ENCODE measurements around the gene TMEM86B. TPM values are rescaled to one million over a fixed set of nuclear protein-coding genes. Genes with fewer than 3 reads are reported as not detected.

Gene TMEM86B
- total and polyA plus RNA-seq, 2 experiments from 2014 or later = 0.46 to 2.4 TPM

- Histone ChIP-seq H3K9me2 (ENCODE audit: insufficient read depth) (no peaks in the 10 kb centered on the region), H3K9me3 (ENCODE audit: low read depth) (no peaks in the 10 kb centered on the region), H3K4me3 (no peak overlapping the region), H3F3A (ENCODE audit: insufficient read depth) (peaks cover 27% of the 10 kb centered on the region), H2AFZ (no peak overlapping the region), H3K4me2 (ENCODE audit: unreplicated experiment) (no peak overlapping the region), H3K36me3 (ENCODE audit: low read depth) (no peaks in the 10 kb centered on the region), H4K20me1 (ENCODE audit: insufficient read depth) (no peaks in the 10 kb centered on the region), H3K27me3 (replicated peaks; ENCODE audit: insufficient read depth) (no peaks in the 10 kb centered on the region), H3K79me2 (ENCODE audit: insufficient read depth) (no peaks in the 10 kb centered on the region), H3K27ac (no peak overlapping the region), H3K9ac (no peak overlapping the region), H3K4me1 (ENCODE audit: insufficient read depth) (peaks cover 22% of the 10 kb centered on the region)
- TF ChIP-seq EZH2phosphoT487 (IDR thresholded peaks at IDR 0.05; ENCODE audit: insufficient read depth, low read depth) = no peak
- no peak for TF ChIP-seq EZH2 (IDR thresholded peaks at IDR 0.05; ENCODE audit: insufficient read depth, poor library complexity, severe bottlenecking)
- WGBS, 2 experiments (ENCODE audit: low coverage in 1 of 2, low lambda C conversion rate in 2 of 2, missing lambda C conversion rate in 2 of 2) = 64 to 77% methylated on average over 7 of the region's 7 CpGs
- no peak for DNase-seq
- in situ Hi-C loops (cut with MboI) = no loop called here
Observed at GRCh38 chr19:55213547-55213946, 15.0 kb downstream of the TMEM86B start.

GRCh38 chr19:55212447-55212846, 16.1 kb downstream of the TMEM86B start:
- no peak overlapping the region for H3K9ac ChIP-seq
- no peaks in the 10 kb centered on the region for H3K27me3 ChIP-seq (replicated peaks; ENCODE audit: insufficient read depth)
- H2AFZ ChIP-seq = no peak overlapping the region
- H3K79me2 ChIP-seq (ENCODE audit: insufficient read depth) = no peaks in the 10 kb centered on the region
- no peaks in the 10 kb centered on the region for H3K9me3 ChIP-seq (ENCODE audit: low read depth)
- H3K36me3 ChIP-seq (ENCODE audit: low read depth) = no peaks in the 10 kb centered on the region
- WGBS, 2 experiments (ENCODE audit: low coverage in 1 of 2, low lambda C conversion rate in 2 of 2, missing lambda C conversion rate in 2 of 2) = 94 to 96% methylated on average over 3 of the region's 3 CpGs
- no peak for DNase-seq
- TF ChIP-seq EZH2 (IDR thresholded peaks at IDR 0.05; ENCODE audit: insufficient read depth, poor library complexity, severe bottlenecking) (no peak), EZH2phosphoT487 (IDR thresholded peaks at IDR 0.05; ENCODE audit: insufficient read depth, low read depth) (no peak)
- in situ Hi-C loops (cut with MboI) = no loop called here
- H3K4me2 ChIP-seq (ENCODE audit: unreplicated experiment) = no peak overlapping the region
- H3K9me2 ChIP-seq (ENCODE audit: insufficient read depth) = no peaks in the 10 kb centered on the region
- H3K27ac ChIP-seq = no peak overlapping the region
- H3F3A ChIP-seq (ENCODE audit: insufficient read depth) = peaks cover 22% of the 10 kb centered on the region
- no peaks in the 10 kb centered on the region for H4K20me1 ChIP-seq (ENCODE audit: insufficient read depth)
- H3K4me3 ChIP-seq = no peak overlapping the region
- peaks cover 22% of the 10 kb centered on the region for H3K4me1 ChIP-seq (ENCODE audit: insufficient read depth)

GRCh38 chr19:55209693-55210472, 18.7 kb downstream of the TMEM86B start:
- no peaks in the 10 kb centered on the region for H3K27me3 ChIP-seq (replicated peaks; ENCODE audit: insufficient read depth)
- H3K36me3 ChIP-seq (ENCODE audit: low read depth) = no peaks in the 10 kb centered on the region
- H3K79me2 ChIP-seq (ENCODE audit: insufficient read depth) = no peaks in the 10 kb centered on the region
- H3F3A ChIP-seq (ENCODE audit: insufficient read depth) = peaks cover 18% of the 10 kb centered on the region; the same call in 1 of the 2 replicates
- in situ Hi-C loops (cut with MboI) = no loop called here
- no peaks in the 10 kb centered on the region for H3K9me3 ChIP-seq (ENCODE audit: low read depth)
- no peak overlapping the region for H3K9ac ChIP-seq
- 61 to 63% methylated on average over 14 to 17 of the region's 17 CpGs for WGBS, 2 experiments (ENCODE audit: low coverage in 1 of 2, low lambda C conversion rate in 2 of 2, missing lambda C conversion rate in 2 of 2)
- no peak overlapping the region for H3K4me3 ChIP-seq
- peak overlapping the region; percentile 24; the same call in 1 of the 2 replicates for H3K27ac ChIP-seq
- no peak overlapping the region for H2AFZ ChIP-seq
- no peak for TF ChIP-seq EZH2 (IDR thresholded peaks at IDR 0.05; ENCODE audit: insufficient read depth, poor library complexity, severe bottlenecking)
- TF ChIP-seq EZH2phosphoT487 (IDR thresholded peaks at IDR 0.05; ENCODE audit: insufficient read depth, low read depth) = no peak
- H4K20me1 ChIP-seq (ENCODE audit: insufficient read depth) = no peaks in the 10 kb centered on the region
- H3K4me2 ChIP-seq (ENCODE audit: unreplicated experiment) = peak overlapping the region; percentile 37
- H3K9me2 ChIP-seq (ENCODE audit: insufficient read depth) = no peaks in the 10 kb centered on the region
- DNase-seq = peak; percentile 98
- peaks cover 20% of the 10 kb centered on the region for H3K4me1 ChIP-seq (ENCODE audit: insufficient read depth)

- H4K20me1 ChIP-seq (ENCODE audit: insufficient read depth) = no peaks in the 10 kb centered on the region
- peaks cover 18% of the 10 kb centered on the region; the same call in 1 of the 2 replicates for H3F3A ChIP-seq (ENCODE audit: insufficient read depth)
- DNase-seq = no peak
- H3K79me2 ChIP-seq (ENCODE audit: insufficient read depth) = no peaks in the 10 kb centered on the region
- 58 to 61% methylated on average over 11 to 17 of the region's 18 CpGs for WGBS, 2 experiments (ENCODE audit: low coverage in 1 of 2, low lambda C conversion rate in 2 of 2, missing lambda C conversion rate in 2 of 2)
- H3K9me3 ChIP-seq (ENCODE audit: low read depth) = no peaks in the 10 kb centered on the region
- H2AFZ ChIP-seq = no peak within 1 kb of the TSS
- no peaks in the 10 kb centered on the region for H3K36me3 ChIP-seq (ENCODE audit: low read depth)
- in situ Hi-C loops (cut with MboI) = no loop called here
- H3K4me3 ChIP-seq = no peak within 1 kb of the TSS
- H3K4me2 ChIP-seq (ENCODE audit: unreplicated experiment) = peak within 1 kb of the TSS; percentile 37
- H3K27me3 ChIP-seq (replicated peaks; ENCODE audit: insufficient read depth) = no peaks in the 10 kb centered on the region
- no peak for TF ChIP-seq EZH2phosphoT487 (IDR thresholded peaks at IDR 0.05; ENCODE audit: insufficient read depth, low read depth)
- no peak for TF ChIP-seq EZH2 (IDR thresholded peaks at IDR 0.05; ENCODE audit: insufficient read depth, poor library complexity, severe bottlenecking)
- peak within 1 kb of the TSS; percentile 24; the same call in 1 of the 2 replicates for H3K27ac ChIP-seq
- H3K9ac ChIP-seq = no peak within 1 kb of the TSS
- H3K4me1 ChIP-seq (ENCODE audit: insufficient read depth) = peaks cover 20% of the 10 kb centered on the region
- H3K9me2 ChIP-seq (ENCODE audit: insufficient read depth) = no peaks in the 10 kb centered on the region
Observed at GRCh38 chr19:55208880-55209692, 19.5 kb downstream of the TMEM86B start, which contains the start of gene PTPRH. PTPRH (minus strand) TSS chr19:55209501; CDS start chr19:55209433, 68 bp downstream.
